Testis (tissue), 3 donors: ENCODE measurements around the gene ISLR. TPM values are rescaled to one million over a fixed set of nuclear protein-coding genes. Genes with fewer than 3 reads are reported as not detected.

Source experiments
- DNase-seq: peaks from one replicate; pipeline ENCODE4 v3.0.0-alpha.2; 2019
- H3K27ac ChIP-seq, 2 donors: fragments of 200-600 bp; sonication (generic); one replicate each; pipeline ENCODE4 v1.5.1; 2019
- H3K27me3 ChIP-seq: fragments of 200-600 bp; sonication (generic); one replicate; pipeline ENCODE4 v1.5.1; 2019
- H3K36me3 ChIP-seq: fragments of 200-600 bp; sonication (generic); one replicate; pipeline ENCODE4 v1.5.1; 2017; ENCODE audit warnings: low read depth; ENCODE audit errors: missing control alignments
- H3K4me1 ChIP-seq: fragments of 200-600 bp; sonication (generic); one replicate; pipeline ENCODE4 v1.5.1; 2019
- H3K4me3 ChIP-seq, 2 donors: fragments of 200-600 bp; sonication (generic); one replicate each; pipeline ENCODE4 v1.5.1; 2017 to 2019
- H3K9me3 ChIP-seq: fragments of 200-600 bp; sonication (generic); one replicate; pipeline ENCODE4 v1.5.1; 2017
- POLR2A ChIP-seq: fragments of 450-650 bp; IDR thresholded peaks from one replicate; pipeline ENCODE4 v1.6.1; 2017; ENCODE audit warnings: antibody characterized with exemption, mild to moderate bottlenecking, moderate library complexity
- WGBS, 2 donors: methylation state at CpG; one replicate each; pipeline ENCODE4 v1.1.5; 2018; 5-methylcytosine and 5-hydroxymethylcytosine counted together
- intact Hi-C: fragments of 100-400 bp; cut with DNase I; formaldehyde crosslinking; loops from one replicate; pipeline ENCODE4 v1.15.1; 2023; ENCODE audit warnings: low total_unique reads
- polyA plus RNA-seq: library from polyadenylated mRNA; stranded (reverse); fragments of 350-450 nt; fragmentation: Illumina TruSeq; extraction: RNeasy Lipid Tissue Mini Kit (QIAGEN cat#74804); gene quantifications from one replicate; pipeline ENCODE4 v1.2.3, GENCODE V29; 2014; ENCODE audit warnings: low read depth, low replicate concordance; ENCODE audit not compliant: insufficient read depth
- total RNA-seq, 2 donors: library from RNA; depleted of rRNA; stranded (reverse); fragments of >200 nt; gene quantifications; one replicate each; pipeline ENCODE4 v1.2.3, GENCODE V29; 2016
- TF ChIP-seq, protein P1 (sequence below), 3 experiments: fragments of 450-650 bp in 2 of 3; fragments of 200-600 bp in 1 of 3; sonication (generic) in 1 of 3; IDR thresholded peaks; one replicate each; pipeline ENCODE4 v1.5.1; 2016 to 2019; ENCODE audit warnings: antibody characterized with exemption in 3 of 3, mild to moderate bottlenecking in 2 of 3, moderate library complexity in 1 of 3

Gene ISLR
- total and polyA plus RNA-seq, 3 donors from 2014 or later = 24.0 to 73.7 (median 39.5) TPM

DNA sequence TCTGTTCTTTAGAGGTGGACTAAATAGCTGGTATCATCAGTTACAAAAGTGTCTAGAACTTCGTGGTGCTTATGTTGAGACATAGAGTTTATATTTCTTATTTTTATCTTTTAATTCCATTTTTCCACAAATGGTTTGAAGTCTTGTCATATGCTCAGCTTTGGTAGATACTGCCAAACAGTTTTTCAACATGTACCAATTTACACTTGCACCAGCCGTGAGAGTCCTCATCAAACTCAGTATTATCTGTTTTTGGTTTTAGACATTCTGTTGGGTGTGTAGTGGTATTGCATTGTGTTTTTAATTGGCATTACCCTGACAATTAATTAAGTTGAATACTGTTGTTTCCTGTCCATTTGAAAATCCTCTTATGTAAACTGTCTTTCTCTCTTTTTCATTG is 26.5 kb upstream of the ISLR start:
- no peaks in the 10 kb centered on the region for H3K27me3 ChIP-seq
- WGBS, 2 donors = 69 to 74% methylated on average over 2 of the region's 2 CpGs
- intact Hi-C loops = no loop called here
- no peak for DNase-seq
- H3K9me3 ChIP-seq = no peaks in the 10 kb centered on the region
- H3K4me1 ChIP-seq = no peaks in the 10 kb centered on the region
- TF ChIP-seq POLR2A = no peak
- TF ChIP-seq, protein P1, sequence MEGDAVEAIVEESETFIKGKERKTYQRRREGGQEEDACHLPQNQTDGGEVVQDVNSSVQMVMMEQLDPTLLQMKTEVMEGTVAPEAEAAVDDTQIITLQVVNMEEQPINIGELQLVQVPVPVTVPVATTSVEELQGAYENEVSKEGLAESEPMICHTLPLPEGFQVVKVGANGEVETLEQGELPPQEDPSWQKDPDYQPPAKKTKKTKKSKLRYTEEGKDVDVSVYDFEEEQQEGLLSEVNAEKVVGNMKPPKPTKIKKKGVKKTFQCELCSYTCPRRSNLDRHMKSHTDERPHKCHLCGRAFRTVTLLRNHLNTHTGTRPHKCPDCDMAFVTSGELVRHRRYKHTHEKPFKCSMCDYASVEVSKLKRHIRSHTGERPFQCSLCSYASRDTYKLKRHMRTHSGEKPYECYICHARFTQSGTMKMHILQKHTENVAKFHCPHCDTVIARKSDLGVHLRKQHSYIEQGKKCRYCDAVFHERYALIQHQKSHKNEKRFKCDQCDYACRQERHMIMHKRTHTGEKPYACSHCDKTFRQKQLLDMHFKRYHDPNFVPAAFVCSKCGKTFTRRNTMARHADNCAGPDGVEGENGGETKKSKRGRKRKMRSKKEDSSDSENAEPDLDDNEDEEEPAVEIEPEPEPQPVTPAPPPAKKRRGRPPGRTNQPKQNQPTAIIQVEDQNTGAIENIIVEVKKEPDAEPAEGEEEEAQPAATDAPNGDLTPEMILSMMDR (IDR thresholded peaks at IDR 0.05) = no peak
- no peak overlapping the region for H3K4me3 ChIP-seq
- H3K36me3 ChIP-seq = no peaks in the 10 kb centered on the region
- H3K27ac ChIP-seq = no peak overlapping the region

DNA sequence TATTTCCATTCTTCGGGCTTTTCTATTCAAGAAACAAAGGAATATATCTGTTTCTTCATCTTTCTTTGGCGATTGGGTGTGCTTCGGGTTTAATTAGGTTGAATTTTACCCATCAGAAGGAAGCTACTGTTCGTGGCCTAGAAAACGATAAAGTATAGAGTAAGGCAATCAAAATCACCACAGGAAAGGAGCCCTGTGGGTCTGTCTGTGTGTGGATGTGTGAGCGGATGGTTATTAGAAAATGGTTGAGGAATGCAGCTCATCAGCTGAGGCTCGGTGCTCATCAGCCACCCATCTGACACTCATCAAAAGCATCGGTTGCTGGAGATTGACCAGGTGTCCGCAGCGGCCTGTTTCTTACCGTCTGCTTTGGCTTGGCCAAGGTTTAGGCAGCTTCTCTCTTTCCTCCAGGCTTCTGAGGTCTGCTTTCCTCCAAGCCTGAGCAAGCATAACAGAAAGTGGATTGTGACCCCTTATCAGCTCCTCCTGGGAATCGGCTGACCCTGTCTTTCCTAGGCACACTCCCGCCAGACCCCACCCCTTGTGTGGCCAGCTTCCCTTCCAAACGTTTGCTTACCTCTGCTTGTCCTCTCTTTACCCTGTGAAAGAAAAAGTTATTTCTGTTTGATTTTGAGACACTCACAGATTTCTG is 17.6 kb upstream of the ISLR start:
- TF ChIP-seq POLR2A = no peak
- TF ChIP-seq, protein P1 (IDR thresholded peaks at IDR 0.05) = no peak
- no peak for DNase-seq
- H3K36me3 ChIP-seq = no peaks in the 10 kb centered on the region
- H3K4me3 ChIP-seq = no peak overlapping the region
- no peaks in the 10 kb centered on the region for H3K4me1 ChIP-seq
- intact Hi-C loops = no loop called here
- no peaks in the 10 kb centered on the region for H3K27me3 ChIP-seq
- 67 to 74% methylated on average over 14 of the region's 14 CpGs for WGBS, 2 donors
- H3K9me3 ChIP-seq = no peaks in the 10 kb centered on the region
- no peak overlapping the region for H3K27ac ChIP-seq

- Histone ChIP-seq H3K27me3 (no peaks in the 10 kb centered on the region), H3K4me3 (no peak overlapping the region), H3K27ac (no peak overlapping the region), H3K9me3 (no peaks in the 10 kb centered on the region), H3K36me3 (no peaks in the 10 kb centered on the region), H3K4me1 (no peaks in the 10 kb centered on the region)
- no peak for DNase-seq
- TF ChIP-seq, protein P1 (IDR thresholded peaks at IDR 0.05) = no peak
- no peak for TF ChIP-seq POLR2A
- WGBS, 2 donors = 50 to 55% methylated on average over 7 of the region's 7 CpGs
- intact Hi-C loops = no loop called here
These were observed 16.7 kb upstream of the ISLR start for GRCh38 chr15:74156678-74157411.

DNA sequence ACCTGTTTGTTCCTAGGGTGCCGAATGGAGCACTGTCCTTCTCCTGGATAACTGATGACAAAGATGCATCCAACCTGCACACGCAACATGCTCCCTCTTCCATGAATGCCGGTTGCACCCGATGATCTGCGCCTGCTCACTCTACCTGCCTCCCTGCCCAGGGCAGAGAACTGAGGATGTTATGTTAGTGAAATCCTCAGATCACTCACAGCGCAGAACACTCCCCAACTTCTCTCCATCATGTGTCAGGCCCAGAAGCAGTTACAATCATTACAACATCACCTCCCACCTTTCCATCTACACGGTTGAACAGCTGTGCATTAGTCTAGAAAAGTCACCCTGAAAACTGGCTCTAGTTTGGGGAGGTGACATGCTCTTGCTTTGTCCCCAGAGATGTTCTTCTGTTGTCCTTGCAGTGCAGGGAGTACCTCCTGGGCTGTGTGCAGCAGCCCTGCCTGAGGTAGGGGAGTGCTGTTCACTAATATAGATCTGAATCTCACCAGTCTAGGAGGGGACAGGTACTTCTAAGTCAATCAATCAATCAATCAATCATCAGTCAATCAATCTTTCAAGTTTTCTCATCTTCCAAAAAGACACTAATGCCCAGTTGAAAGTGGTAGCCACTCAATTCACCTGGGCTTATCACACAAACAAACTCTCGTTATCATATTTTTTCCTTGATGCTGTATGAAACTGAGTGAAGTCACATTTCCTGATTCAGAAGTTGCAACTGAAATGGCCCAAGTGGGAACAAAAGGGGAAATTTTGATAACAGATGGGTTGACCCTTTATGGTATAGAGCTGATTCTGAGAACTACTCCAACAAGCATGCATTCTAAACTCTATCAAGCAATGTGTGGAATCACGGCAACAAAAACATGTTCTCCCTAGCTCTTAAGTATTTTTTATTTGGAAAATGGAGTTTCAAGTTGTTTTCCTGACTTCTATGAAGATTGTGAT is 15.4 kb upstream of the ISLR start:
- Histone ChIP-seq H3K27me3 (no peaks in the 10 kb centered on the region), H3K9me3 (no peaks in the 10 kb centered on the region), H3K4me3 (no peak overlapping the region), H3K36me3 (no peaks in the 10 kb centered on the region), H3K4me1 (no peaks in the 10 kb centered on the region), H3K27ac (no peak overlapping the region)
- TF ChIP-seq POLR2A = no peak
- TF ChIP-seq, protein P1 (IDR thresholded peaks at IDR 0.05) = no peak
- WGBS, 2 donors = 89 to 95% methylated on average over 9 of the region's 9 CpGs
- DNase-seq = no peak
- intact Hi-C loops = no loop called here
